GM20431 (cell line): ENCODE measurements around the gene COBL.

Experiments
- in situ Hi-C: fragments of 300-500 bp; cut with MseI, MboI; formaldehyde crosslinking; loops from one replicate; pipeline ENCODE4 v1.15.0; 2020; ENCODE audit warnings: low sequenced_read_pairs; ENCODE audit not compliant: unreplicated experiment

COBL gene

DNA sequence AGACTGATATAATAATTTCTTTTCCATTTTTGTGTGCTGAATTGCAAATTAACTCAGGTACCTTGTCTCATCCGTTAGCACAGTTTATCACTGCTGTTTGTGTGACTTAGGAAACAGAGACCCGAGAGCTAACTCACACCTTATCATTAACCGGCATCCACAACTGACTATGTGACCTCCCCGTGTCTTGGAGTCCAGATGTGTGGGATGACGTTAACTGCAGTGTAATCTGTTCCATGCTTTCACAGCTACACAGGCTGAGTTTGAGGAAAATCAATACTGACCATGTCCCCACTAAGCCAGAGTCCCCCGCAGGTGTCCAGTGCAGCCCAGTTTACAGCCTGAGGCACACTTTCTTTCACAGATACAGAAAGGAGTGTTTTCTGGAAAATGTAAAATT lies 154.7 kb downstream of the COBL start:
- in situ Hi-C loops, result no loop called here

DNA sequence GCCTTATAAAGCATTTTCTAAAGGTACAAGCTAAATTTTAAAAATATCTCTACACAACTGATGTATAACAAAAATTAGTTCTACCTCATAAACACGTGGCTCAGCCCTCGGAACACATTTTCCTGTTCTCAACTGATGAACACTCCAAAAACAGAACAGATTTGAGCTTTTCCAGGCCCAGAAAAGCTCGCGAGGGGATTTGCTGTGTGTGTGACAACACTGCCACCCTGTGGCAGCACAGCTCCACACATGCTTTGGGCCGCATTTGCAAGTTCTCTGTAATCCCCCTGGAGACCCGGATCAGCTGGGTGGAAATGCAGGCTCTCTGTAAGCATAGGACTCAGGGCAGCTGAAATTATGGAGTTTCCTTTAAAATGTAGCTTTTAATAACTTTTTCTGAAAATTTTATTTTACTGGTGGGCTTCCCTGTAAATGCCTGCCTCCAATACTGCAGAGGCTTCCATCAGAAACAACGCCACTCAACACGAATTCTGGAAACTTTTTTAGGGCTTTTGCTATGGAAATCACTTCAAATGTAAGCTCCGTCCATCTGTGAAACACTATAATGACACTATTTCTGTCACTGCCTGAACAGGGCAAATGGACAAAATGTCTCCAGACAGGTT lies 155.5 kb downstream of the COBL start:
- in situ Hi-C loops, result no loop called here

DNA sequence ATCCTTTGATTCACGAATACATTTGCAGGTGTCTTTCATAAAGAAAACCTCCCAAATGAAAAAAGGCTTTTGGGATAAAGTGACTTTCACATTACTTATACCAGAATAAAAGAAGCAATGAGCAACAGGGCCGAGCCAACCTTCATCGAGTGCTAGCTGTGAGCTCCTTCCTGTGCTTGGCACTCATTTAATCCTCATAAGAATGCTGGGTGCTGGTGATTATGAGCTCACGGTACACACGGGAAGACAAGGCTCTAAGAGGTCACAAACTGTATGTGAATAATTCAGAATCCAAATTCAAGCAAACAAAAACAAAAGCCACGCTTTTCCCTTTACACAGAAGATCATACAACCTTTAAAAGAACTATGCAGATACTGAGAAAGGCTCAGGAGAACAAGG lies 156.2 kb downstream of the COBL start:
- in situ Hi-C loops, result no loop called here

DNA sequence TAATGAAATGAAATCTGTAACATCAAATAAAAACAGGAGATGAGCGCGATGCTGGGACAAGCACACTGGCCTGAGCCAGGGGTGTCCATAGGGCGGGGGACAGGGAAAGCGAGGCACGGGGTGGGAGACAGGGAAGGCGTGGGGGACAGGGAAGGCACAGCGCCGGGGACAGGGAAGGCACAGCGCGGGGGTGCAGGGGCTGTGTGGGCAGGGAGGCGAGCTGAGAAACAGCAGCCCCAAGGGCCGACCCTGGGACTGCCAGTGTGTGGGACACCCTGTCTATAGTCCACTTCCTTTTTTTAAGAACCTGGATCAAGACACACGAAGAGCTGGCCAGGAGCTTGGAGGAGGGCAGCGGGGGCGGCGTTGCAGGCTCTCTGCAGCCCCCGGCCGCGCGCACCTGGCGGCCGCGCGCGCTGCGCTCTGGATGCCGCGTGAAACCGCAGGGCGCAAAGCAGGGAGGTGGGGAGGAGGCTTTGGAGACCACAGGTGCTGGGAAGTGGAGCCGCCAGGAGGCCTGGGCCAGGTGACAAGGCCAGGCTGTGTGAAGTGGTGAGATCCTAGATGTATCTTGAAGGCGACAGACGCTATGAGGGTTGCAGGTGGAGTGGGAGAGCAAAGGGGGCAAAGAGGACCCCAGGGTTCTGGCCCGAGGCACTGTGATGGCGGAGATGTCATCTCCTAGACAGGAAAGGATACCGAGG lies 157.7 kb downstream of the COBL start:
- in situ Hi-C loops, result no loop called here

DNA sequence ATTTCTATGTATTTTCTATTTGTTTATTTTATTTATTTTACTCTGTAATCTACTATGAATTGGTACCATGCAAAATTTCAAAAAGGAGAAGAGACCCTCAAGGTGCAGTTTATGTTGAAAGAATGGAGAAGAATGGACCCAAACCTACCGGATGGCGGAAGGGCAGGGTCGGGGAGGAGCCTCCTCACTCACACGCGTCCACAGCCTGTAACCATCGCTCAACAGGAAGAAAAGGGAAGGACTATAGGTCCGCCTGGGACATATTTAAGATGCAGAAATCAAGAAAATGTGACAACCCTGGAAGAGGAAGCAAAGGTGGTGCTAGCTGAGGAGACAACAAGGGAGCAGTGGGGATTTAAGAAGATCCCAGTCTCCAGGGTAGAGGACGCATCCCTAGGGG lies 158.4 kb downstream of the COBL start:
- in situ Hi-C loops, result no loop called here

DNA sequence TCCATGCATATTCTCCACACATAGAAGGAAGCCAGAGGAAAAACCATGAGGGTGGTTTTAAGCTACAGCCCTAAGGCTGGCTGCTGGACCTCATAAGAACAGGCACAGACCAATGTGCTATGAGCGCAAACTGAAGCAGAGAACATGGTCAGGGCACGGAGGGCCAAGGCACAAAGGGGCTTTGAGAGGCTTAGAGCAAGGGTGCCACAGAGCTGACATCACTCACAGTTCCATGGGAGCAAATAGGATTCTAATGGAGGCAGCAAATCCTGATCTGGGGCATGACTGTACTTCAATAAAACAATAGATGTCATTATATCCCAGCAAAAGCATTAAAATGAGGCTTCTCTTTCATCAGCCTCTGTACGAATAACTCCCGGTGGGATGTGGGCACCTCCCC lies 162.4 kb downstream of the COBL start:
- in situ Hi-C loops, result no loop called here

DNA sequence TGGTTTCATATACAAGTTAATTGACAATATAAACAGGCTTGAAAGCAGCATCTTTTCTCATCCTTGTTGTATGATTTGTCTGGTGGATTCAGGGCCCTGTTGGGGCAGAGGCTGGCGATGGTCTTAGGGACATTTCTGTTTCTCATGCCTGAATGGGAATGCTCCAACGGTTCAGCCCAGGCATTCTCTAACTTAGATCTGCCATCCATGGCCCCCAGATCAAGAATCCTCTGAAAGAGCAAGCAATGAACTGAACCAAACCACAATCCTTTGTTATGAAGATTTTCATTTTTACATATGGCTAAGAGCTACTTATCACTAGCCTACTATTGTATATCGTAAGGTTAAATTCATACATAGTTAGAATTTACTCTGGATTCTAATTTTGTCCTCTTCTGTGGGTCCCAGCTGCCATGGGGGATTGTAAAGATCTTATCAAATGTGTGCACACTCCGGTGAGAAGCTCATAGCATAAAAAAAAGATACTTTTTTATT lies 163.9 kb downstream of the COBL start:
- in situ Hi-C loops, result no loop called here

DNA sequence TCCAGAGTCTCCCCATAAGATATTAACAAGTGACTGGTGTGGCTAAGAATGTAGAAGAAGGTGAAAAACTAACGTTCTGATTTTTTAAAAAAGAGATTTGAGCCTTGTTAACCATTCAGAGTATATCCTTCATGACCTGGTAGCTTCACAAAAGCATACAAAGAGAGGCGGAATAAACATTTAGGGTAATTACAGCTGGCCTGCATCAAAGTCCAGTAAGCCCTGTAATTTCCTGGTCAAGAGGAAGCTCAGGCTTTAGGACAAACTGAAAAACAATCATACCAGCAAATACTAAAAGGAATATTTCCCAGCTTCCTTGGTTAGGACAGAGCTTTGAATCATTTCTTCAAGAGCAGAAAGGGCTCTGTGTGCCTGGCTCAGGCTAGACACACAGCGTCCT lies 165.2 kb downstream of the COBL start:
- in situ Hi-C loops, result no loop called here

DNA sequence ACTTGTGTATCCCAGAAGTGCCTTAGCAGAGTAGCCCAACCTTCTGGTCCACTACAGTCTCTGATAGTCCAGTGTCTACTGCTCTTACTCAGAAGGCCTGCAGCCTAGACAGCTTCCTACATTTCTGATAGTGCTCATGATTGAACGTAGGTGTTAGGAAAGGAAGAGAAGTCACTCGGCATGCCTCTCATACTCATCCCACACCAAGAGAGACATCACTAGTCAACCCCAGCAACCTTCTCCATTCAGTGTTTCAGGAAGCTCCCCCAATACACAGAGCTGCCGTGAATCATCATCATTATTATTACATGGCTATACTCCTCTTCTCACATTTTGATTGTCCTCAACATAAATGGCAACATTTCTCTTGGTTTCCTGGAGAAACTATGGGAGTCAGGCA lies 166.4 kb downstream of the COBL start:
- in situ Hi-C loops, result no loop called here

DNA sequence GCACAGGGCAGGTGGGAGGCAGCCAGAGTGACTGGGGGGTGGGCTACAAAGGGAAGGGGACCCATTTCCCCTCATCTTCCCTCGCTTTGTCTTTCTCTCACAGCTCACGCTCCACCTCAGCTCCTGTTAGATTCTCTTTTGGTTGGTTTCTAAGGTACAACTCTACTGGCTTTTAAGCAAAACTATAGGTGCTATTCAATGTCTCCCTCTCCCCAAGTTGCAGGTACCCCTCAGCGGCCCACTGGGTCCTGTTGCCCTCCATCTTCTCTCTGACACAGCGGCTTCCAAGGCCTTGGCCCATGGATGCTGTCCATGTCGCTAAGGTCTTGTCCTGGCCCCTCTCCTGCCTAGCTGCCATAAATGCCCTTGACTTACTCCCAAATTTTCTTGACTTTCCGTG lies 168.4 kb downstream of the COBL start:
- in situ Hi-C loops, result no loop called here

DNA sequence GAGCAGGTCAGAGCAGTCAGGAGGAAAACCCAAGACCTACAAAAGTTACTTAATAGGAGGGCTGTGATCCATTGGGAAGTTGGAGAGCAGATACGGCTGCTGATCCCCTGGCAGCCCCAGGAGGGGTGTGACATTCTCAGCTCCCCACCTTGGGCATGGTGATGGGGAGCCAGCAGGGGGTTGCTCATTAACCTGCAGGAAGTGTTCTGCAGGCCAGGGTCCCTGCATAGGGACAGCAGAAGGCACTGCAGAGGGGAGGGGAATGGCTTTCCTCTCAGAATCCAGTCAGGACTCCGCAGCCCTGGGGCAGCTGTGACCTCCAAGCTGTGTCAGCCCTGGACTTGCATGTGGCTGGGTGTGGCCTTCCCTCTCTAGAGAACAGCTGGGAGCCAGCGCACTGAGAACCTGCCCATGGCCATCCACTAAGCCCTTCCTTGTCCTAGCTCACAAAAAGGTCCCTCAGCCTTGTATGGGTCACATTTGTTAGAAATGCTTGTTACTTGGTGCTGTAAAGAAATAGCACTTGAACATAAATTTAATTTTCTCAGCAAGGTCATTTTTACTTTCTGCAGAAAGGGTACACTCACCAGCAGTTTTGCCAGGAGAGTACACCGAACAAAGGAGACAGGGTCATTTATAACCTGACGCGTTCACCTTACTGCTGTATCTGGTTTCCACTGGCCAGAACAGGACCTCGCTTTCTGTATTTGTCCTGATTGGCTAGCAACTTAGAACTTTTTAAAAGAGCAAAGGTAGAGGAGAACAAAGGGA lies 169.6 kb downstream of the COBL start:
- in situ Hi-C loops, result no loop called here

DNA sequence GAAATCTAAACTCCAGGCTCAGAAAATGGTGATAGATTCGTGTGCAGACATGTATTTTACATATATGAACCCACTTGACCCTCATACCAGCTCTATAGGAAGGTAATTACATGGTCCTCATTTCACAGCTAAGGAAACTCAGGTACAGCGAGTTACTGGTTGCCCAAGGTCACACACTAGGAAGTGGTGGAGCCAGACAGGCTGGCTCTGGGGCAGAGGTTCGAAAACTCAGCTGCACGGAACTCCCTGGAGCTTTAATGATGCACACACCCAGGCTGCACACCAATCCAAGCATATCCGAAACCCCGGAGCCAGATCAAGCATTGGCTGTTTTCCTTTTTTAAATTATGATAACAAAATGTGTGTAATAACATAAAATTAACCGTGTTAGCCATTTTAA lies 172.4 kb downstream of the COBL start:
- in situ Hi-C loops, result no loop called here

DNA sequence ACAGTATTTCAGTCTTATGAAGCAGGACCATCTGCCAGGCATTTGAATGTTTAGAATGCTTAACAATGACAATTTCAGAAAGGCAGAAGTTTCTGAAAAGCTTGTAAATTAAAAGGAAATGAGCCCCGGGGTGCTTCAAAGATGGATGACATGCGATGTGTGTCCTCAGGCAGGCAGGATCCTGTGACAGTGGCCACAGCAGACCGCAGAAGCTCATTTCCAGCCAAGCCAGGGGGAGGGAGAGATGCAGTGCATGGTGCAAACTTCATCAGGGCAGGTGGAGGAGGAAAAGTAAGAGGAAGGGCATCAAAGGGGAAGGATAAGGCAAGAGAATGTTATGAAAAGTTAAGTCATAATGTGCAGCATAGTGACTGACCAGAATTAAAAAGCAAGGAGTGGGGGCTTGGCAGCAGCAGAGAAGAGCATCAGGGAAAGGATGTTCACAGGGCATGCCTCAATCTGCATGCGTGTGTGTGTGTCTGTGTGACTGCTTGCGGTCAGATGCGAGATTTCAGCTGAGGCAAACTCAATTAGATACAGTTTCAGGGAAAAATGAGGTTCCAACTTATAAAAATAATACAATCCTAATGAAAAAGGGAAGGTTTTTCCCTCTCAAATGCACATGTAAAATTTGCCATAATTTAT lies 173.7 kb downstream of the COBL start:
- in situ Hi-C loops, result no loop called here

DNA sequence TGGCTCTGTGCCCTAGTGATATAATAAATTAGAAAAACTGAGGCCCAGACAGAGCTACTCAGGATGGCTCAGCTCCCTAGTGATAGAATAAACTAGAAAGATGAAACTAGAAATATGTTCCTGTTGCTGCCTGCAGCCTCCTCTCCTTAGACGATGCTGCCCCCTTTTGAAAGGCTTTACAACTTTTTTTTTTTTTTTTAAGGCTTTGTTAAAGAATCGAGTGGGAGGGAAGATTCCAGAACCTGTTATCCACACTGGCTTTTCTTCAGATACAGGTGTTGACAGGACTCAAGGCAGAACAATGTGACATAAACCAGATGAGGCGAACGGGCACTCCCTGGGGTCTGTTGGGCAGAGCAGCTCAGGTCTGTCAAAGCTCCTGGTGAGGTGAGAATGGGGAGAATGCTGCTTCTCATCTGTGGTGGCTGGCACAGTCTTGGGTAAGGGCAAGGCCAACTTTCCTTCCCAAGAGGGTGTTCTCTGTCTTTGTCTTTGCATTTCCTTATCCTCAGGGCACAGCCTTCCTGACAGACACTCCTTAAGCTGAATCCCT lies 175.1 kb downstream of the COBL start:
- in situ Hi-C loops, result no loop called here

DNA sequence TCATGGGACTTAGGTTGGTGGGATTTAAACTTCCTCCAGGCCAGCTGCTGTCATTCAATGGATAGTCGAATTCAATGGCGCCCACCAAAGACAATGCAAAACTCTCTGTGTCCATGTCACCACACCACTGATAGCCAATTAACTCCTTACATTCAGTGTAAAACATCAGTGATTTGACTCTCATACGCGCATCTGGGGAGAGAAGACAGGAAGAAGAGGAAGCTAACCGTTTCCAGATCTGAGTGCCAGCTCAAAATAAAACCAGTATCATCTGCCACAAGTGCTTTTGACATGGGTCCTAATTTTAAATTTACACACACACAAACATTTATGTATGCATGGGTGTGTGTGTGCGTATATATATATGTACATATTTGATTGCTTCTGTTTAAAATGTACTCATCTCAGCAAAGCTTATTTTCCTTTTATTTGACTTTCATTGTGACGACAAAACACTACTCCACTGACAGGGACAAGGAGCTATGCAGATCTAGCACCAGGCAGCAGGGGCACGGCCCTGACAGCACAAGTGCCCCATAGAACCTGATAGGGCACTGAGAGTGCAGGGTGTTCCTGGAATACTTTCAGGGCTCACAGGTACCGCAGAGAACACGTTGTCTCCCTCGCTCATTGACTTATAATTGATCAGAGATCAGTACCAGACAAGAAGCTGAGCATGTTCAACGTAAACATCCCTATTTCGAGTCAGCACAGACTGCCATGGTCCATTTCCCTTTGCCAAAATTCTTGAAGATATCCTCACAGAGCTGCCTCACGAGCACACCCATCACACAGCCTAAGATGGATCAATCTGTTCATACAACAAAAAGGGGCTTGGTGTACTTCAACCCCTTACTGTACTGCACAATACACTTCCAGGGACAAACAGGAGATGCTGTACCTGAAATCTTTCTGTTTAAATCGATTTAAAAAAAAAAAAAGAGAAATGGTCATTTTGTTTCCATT lies 176.1 kb downstream of the COBL start:
- in situ Hi-C loops, result no loop called here

DNA sequence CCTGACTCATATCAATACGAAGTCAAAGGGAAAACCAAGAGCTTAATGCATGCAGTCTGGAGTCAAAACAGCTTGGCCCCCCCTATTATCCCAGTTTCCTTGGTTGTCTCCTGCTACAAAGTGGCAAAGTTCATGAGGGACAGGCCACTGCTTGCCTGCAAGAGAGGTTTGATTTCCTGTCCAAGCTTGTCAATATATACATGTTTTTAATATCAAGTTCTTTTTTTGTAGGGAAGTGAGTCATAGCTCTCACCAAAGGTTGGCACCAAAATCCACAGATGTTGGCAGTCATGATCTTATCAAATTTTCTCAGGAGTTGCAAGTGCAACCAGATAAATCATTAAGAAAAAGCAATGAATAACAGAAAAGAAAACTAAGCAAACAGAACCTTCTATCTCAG lies 176.8 kb downstream of the COBL start:
- in situ Hi-C loops, result no loop called here

DNA sequence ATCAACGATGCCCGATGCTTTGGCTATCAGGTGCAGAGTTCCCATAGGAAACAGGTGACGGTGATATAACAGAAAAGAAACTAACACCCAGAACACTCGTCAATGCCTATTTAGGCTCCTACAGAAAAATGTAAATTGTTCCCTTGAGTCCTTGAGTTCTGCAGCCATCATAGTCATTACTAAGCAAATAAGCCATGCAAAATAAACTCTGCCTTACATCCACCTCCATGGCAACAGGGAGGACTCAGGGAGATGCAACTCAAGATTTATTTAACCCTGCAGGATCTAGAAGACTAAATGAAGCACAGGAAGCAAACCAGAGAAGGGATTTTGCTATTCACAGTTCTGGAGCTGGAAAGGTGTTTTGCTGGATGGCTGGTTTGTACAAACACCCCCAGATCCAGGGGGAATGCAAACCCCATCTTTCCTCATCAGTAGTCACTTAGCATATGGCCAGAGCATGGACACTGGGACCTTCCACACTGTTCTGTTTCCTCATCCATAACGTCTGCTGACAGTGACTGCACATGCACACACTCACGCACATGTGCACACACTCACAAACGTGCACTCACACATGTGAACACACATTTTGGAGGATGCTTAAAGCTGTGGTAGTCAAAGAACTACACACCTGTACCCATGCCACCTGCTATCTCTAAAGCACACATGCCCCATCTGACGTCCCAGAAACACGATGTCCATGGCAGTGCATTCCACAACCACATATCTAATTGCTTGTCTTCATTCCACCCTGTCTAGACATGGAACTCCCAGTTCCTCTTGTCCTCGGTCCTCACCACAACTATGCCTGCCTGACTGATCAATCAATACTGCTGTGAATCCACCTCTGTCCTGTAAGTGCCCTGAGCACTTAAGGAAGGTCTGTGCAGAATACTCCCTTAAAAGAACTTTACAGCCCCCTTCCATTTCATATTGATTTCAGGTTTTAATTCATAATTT lies 178.2 kb downstream of the COBL start:
- in situ Hi-C loops, result no loop called here

DNA sequence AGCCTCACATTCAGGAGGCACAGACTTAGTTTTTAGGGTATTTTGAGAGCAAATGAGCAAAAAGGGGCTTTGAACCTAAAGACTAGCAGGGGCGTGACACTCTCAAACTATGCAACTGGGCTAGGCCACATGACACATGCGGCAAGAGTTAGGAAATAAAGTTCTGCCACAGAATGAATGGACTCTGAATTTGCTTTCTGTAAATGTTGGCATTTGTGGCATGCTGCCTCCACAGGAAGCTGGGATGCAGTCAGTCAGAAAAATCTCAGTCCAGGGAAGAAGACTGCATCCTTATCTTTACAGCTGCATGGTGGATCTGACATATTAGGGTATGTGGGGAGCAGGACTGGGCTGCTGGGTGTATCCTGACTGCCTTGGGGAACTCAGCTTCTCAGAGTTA lies 181.0 kb downstream of the COBL start:
- in situ Hi-C loops, result no loop called here
